ENCODE measurements around the gene SLC6A8.

The SLC6A8 gene

DNA sequence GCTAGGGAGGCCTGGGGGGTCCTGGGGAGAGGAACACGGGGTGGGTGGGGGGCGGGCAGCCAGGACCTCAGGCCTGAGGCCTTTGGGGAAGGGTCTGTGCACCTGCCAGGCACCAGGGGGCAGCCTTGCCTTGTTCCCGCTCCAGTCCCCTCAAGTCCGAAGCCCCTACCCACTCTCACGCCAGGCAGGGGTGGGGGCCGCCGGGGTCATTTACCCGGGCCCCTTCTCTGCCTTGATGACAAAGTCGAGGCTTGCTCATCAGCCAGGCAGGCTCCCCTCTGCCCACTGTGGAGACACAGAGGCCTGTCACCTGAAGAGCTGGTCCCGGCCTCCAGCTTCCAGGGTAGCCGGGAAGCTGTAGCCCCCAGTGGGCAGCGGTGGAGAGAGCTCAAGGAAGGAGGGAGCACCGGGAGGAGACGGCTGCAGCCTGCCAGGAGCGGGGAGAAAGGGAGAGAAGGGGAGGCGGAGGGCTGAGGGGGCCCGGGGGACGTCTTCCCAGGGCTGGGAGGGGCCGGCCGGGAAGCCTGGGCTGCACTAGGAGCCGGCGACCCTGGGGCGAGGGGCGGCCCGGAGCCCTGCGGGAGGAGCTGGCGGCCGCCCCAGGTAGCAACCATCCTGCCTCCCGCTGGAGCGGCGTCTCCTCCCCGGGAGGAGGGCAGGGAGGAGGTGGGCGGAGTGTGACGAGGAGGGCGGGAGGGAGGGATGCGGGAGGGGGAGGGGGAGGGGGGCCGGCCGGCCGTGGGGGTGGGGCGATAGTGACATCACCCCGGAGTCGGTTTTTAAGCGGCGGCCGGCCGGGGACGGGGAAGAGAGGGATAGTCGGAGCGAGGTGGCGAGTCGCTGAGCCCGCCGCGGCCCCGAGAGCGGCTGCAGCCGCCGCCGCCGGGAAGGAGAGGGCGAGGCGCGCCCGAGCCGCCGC, at the start of gene SLC6A8:
TSS of gene SLC6A8 (plus strand) at position 806 of the 919 bp plus-strand sequence. CDS start 649 bp downstream, outside the sequence.
- DNase-seq (ENCODE audit: low read depth in 2 of 2), result no peak

DNA sequence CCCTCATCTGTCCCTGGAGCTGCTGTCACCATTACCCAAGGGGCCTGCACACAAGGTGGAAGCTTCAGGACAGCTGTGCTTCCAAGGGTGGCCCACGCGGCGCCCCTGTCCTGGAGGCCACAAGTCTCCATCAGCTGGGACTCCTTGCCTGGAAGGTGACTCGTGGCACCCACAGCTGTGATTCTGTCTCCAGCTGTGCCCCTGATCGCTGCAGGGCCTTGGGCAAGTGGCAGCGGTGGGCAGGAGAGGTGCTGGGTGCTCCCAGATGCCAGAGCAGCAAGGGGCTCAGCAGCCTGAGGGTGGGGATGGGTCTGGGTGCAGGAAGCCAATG, 49.7 kb upstream of the SLC6A8 start:
- no peak for DNase-seq (ENCODE audit: low read depth in 2 of 2)

DNA sequence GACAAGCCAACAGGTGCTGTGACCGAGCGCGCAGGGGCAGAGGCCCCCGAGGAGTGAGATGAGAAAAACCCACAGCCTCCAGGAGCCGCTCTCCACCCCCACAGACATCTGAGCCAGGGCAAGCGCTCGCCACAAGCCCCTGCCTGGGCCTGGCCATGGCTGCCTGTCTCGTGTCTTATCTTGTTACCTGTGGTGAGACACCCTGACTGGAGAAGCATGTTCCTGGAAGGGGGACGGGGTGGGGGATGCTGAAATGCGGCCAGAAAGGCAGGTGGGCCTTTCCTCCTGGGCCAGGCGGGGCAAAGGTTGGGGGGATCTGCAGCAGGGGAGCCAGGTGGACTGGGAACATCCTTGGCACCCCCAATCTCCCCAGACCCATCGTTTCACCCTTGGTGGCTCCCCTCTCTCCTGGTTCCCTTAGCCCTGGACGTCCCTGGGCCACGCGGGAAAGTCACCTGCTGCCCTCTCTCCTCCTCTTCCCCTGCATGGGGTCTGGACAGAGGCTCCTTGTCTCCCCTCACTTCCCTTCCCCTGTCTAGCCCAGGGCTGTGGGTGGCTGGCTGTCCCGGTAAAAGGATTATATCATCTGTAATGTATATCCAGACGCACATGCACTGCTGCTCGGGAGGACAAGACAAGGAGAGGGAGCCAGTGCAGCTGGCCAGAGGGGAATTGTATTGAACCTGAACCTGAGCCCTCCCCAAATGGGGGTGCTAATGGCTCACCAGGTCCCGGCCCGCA, 49.1 kb upstream of the SLC6A8 start:
- DNase-seq (ENCODE audit: low read depth in 2 of 2), result no peak

DNA sequence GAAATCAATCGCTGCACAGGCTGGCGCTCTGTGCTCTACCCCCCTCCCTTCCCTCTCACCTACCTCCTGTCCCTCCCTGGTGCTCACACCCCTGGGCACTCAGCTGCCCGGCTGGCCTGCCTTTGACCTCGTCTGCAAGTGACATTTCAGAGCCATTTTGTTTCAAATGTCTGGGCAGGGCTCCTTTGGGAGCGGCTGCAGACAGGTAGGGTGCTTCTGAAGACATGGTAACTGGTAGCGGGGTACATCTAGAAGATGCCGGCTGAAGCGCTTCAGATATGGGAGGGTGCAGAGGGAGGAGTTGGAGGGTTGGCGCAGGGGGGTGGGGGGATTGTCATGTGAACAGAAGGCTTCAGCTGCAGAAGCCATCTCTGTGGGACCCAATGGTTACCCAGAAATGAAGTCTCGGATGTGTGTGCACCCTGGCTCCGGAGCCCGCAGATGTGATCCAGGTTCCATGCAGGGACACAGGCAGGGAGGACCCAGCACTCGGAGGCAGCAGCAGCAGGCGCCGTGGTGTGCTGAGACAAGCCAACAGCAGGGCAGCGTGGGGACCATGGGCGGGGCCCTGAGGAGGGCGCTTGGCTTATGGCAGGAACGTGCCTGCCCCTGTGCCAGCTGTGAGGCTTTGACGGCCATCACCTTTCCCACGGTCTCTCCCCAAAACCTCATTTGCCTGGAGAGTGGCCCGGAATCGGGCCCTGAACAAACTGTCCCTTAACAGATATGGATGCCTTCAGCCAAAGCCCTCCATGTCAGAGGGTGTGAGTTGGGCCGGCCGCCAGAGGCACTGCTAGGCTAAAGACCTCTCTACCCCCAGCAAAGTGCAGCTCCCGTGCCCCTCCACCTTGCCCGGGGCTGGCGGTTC, 48.3 kb upstream of the SLC6A8 start:
- DNase-seq (ENCODE audit: low read depth in 2 of 2), result no peak

DNA sequence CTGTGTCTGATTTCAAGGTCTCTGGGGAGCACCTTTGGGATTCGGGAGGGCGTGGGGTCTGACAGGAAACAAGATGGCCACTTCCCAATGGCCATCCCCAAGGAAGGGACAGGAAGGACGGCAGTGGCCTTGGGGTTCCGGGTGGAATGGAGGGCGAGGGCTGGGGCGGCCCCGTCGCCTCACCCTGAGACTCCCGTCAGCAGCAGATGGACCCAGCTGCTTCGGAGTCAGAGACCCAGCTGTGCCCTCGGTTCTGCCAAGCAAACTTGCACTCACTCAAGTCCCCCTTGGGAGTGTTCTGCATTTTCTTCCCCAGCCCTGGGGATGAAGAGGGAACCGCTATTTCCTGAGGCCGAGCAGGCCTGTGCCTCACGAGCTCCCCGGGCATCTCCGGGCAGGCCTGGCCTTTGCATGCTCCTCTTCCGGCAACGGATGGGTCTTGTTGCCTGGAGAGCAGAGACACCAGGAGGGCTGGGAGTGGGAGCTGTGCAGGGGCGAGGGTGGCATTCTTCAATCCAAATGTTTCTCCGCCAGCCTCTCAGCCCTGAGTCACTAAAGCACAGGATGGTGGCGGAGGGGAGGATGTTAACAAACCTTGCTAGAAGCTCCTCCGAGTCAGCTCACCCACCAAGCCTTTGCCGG, 47.6 kb upstream of the SLC6A8 start:
- no peak for DNase-seq (ENCODE audit: low read depth in 2 of 2)

DNA sequence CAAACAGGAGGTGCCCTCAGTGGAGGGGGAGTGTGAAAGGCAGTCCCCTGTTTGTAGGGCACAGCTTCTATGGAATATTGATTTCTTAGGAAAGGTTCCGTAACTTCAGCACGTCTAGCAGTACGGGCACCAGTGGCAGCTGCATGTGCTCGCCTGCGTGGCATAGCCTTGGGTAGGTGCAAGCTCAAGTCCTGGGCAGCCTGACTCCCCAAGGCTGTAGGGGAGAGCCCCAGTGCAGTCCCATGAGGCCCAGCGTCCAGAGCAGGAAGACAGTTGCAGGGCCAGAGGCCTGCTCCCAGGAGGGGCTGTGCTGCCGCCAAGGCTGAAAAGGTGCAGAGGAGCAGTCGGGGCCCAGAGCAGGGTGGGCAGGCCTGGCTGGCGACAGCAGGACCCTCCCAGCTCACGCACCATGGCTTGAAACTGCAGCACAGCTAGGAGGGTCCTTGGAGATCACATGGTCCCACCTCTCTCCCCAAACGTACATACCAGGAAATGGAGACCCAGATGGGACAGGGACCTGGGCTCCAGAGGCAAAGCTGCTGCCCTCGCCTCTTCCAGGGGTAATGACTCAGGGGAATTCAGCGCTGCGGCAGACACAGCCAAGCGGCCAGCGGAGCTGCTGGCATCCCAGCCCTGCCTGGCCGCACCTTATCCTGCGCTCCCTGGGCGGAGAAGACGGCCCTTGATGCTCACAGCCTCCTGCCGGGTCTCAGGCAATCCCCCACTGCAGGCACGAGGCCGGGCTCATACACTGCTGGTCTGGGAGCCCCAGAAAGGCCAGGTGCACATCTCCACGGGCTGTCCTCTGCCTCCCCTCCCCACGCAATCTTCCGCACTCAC, 46.8 kb upstream of the SLC6A8 start:
- DNase-seq (ENCODE audit: low read depth in 2 of 2), result no peak

DNA sequence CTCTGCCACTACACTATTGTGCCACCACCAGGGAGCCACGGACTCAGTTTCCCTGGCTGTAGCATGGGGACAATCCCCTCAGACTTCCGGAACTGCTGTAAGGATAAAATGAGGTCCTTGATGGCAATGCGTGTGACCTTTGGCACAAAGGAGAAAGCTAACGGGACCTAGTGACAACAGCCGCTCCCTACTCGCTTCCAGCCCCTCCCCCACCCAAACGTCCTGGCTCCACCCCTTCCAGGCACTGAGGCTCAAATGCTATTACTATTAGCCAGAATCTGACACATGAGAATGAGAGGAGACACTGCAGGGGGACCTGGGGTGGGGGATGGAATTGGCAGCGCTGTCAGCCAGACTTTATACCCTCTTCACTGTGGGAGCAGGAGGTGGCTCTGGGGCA, 46.1 kb upstream of the SLC6A8 start:
- no peak for DNase-seq (ENCODE audit: low read depth in 2 of 2)

DNA sequence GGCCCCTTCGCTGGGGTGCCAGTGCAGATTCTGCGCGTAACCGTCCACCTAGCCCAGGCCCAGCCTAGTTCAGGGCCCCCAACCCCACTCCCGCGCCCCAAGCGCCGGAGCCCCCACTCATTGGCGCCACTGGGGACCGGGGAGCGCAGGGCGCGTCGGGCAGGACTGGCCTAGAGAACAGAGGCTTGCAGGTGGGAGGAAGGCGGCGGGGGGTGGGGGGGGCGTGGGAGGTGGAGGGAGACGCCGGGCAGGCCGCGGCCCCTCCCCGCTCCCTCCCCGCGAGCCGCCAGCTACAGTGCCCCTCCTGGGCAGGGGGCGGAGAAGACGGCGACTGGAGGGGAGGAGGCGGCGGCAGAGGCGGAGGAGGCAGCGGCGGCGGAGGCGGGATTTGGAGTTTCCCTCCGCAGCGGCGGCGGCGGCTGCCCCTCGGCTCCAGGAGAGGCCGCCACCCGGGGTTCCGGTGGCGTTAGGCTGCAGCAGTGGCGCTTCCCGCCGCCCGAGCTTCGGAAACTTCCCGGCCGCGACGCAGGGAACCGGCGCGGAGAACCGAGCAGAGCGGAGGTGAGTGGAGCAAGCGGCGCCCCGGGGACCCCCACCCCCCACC, 45.6 kb upstream of the SLC6A8 start:
- DNase-seq (ENCODE audit: low read depth in 2 of 2), result no peak

DNA sequence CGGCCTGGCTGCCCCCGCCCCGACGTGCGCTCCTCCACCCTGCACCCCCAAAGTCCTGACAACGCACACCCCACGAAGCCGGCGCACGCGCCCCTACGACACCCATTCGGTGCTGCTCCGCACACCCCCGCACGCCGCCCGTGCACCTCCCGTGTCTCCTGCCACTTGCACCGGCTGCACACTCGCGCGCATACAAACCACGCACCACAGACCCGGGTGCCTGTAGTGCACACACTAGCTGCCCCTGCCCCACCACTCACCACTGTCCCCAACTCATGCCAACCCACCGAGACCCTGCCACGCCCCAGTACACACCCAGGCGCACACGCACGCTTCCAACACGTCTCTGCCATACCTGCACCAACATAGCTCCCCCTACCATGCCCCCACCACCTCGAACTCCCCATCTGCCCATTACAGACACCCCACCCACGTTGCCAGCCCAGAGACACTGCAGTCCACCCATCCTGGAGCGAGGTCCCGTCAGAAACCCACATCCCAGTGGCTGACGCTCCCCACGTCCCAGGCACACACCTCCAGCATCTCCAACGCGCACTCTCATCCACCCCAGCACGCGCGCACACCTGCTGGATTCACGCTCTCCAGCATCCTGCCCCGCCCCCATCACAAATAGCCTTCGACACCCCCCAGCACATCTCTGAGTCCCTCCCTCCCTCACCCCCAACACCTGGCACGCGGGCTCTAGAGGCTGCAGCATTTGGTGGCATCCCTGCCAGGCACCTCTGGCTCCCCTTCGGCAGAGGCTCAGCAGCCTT, 44.9 kb upstream of the SLC6A8 start:
- no peak for DNase-seq (ENCODE audit: low read depth in 2 of 2)

DNA sequence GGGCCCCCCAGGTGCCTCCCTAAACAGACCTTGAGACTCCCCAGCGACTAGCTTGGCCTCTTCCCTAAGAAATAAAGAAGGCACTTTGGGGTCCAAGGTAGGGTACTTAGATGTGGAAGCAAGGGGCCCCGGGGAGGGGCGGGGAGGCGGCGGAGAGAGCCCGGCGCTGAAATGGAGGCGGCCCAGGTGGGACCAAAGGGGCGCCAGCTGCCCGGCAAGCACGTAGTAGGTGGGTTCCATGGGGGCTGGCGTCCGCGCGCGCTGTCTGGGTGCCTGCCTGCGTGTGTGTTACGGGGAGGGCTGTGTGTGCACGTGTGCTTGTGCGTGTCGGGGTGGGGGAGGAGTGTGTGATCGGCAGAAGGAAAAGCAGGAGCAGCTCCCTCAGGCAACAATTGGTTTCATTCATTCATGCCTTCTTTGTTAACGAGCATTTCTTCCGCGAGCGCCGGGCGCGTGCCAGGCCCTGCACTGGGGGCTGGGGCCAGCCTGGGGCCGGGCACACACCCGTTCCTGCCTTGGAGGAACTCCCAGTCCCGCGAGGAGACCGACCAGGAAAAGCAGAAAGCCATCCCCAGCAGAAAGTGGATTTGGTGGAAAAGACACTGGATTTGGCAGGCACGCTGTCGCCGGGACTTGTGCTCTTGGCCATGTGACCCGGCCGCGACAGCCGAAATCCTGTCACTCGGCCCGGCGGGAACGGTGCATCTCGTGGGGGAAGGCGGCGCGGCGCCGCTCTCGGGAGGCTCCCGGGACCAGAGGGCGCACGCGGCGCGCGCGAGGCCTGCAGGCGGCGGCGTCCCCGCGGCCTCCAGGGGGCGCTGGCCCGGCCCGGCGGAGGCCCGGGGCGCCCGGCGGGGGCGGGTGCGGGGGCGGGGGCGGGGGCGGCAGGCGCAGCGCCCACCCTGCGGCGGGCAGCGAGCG, 44.0 kb upstream of the SLC6A8 start:
- DNase-seq (ENCODE audit: low read depth in 2 of 2), result no peak

DNA sequence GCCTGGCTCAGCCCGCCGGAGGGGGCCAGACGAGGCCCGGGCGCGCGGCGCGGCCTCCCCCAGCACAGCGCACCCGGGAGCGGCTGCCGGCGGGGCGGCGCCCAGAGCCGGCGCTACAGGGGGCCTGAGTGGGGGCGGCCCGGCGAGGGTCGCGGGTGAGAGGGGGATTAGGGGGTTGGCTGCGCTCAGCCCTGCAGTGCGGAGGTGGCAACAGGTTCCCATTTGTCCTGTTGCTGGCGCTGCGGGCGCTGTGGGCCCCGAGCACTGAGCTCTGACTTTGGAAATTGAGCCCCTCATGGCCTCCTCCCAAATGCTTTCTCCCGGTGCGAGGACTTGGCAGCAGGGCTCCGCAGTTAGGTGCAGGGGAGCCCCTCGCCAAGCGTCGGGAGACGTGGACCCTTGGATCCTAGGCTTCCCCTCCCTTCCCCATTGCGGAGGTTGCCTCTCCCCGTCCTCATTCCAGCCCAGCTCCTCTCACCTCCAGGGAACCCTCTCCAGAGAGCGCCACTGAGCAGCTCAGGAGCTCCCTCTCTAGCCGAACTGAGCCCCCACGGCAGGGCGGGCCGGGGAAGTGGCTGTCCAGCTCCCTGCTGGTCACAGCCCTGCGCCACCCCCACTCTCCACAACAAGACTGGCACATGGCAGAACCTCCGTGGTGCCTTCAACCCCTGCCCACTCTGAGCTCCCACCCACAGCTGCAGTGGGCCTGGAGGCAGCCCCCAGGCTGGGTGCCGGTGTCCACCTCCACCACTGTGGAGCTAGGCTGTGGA, 43.2 kb upstream of the SLC6A8 start:
- no peak for DNase-seq (ENCODE audit: low read depth in 2 of 2)

DNA sequence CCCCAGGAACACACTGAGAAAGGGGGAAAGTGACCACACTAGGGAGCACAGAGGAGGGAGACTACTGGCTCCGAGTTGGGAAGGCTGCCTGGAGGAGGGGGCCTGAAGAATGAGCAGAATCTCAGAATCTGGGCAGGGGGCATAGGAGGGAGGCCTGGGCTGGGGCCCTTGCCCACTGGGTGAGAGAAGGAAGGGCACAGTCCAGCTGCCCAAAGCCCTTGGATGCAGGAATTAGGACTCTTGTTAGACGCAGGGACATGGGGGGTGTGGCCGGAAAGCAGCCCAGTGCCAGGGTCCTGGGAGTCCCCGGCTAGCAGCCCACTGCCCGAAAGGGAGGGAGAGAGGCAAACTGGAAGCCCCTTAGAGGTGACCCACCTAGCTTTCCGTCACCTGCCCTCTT, 42.6 kb upstream of the SLC6A8 start:
- no peak for DNase-seq (ENCODE audit: low read depth in 2 of 2)

DNA sequence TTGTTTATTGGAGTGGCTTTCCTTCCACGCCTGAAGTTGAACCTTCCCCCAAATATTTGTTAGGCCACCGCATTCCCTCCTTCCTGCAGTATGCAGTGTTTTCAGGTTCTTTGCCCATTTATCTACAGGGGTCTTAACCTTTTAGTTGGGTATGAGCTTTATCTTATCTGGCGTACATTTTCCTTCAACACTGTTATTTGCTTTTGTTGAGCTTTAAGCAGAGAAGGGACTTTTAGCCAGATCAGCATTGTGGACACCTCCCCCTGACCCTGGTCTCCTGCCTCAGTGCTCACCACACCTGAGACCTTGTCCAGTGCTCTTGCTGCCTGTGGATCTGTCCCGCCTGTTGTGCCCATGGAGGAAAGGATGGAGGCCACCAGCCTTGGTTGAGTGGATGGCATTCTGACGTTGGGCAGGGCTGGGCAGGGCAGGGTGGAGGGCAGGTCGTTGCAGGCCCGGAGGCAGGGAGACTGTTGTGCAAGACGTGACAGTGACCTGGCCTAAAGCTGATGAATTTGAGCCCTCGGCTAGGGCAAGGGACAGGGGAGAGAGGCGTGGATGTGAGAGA, 41.7 kb upstream of the SLC6A8 start:
- DNase-seq (ENCODE audit: low read depth in 2 of 2), result no peak

DNA sequence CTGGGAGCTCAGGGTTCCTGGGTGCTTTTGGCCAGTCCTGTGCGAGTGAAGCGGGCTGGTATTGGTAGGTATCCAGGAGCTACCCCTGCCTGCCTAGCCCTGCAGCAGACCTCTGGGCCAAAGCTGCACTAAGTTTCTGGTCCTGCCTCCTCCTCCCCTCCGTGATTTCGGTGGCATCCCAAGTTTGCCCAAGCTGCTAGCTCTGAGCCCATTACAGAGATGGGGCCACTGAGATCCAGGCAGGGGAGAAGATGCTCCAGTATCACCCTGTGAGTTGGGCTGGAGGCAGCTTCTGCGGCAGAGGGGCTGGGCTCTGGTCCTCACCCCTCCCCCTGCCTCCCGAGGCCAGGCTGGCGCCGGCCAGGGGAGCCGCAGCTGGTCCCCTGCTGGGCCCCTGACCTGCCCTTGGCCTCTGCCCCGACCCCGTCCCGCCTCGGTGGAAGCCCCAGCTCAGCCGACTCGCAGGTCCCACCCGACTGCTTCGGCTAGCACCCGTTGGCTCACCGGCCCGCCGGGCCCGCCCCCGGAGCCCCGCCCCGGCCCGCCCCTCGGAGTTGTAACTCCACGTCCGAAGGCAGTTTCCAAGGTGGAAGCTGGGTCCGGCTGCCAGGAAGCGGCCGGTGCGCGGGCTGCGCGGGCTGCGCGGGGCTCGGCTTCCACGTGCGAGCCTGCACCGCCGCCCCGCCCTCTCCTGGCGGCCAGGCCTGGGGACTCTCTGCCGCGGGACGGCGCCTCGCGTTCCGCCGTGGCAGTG, 40.9 kb upstream of the SLC6A8 start, which contains the start of gene DUSP9:
TSS of gene DUSP9 (plus strand) at position 584 of the 754 bp plus-strand sequence. CDS start 751 bp downstream, outside the sequence.
- DNase-seq (ENCODE audit: low read depth in 2 of 2), result no peak

DNA sequence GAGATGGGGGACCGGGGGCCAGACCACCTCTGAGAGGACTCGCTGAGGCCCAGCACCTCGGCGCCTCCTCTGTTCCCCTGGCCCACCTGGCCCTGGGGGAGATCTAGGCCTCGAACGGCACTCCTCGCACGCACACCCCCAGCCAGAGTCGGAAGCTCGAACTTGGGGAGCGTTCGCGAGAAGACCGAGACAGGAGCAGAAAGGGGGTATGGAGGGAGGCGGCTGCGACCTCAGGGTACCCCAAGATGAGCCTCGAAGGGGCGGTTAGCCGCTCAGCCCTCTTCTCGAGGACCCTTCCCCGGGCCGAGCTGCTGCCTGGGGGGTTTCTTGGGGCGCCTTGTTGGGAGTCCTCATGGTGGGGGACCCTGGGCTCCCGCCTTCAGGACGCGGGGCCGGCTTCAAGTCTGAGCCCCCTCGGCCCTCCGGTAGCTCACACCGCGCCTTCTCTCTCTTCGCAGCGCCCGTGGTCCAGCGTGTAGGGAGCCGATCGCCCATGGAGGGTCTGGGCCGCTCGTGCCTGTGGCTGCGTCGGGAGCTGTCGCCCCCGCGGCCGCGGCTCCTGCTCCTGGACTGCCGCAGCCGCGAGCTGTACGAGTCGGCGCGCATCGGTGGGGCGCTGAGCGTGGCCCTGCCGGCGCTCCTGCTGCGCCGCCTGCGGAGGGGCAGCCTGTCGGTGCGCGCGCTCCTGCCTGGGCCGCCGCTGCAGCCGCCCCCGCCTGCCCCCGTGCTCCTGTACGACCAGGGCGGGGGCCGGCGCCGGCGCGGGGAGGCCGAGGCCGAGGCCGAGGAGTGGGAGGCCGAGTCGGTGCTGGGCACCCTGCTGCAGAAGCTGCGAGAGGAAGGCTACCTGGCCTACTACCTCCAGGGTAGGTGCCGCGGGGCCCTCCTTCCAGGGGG, 40.0 kb upstream of the SLC6A8 start:
- DNase-seq (ENCODE audit: low read depth in 2 of 2), result no peak
